HG03558 (cell line): ENCODE data around the gene KCNK3.
"Not testable (repeated sequence)": the region's sequence is repeated elsewhere in the genome, so short reads cannot be mapped to it uniquely, and the experiment has no call there.

Source experiments
- ATAC-seq: cut with Tn5 transposase; IDR thresholded peaks from one replicate; pipeline ENCODE4 v1.9.1; 2021; ENCODE audit warnings: moderate number of reproducible peaks; ENCODE audit not compliant: unreplicated experiment; ENCODE audit errors: extremely low read depth

Gene KCNK3

GRCh38 chr2:26745609-26746327 lies 53.2 kb downstream of the KCNK3 start:
- no peak for ATAC-seq

GRCh38 chr2:26746934-26747333 lies 54.4 kb downstream of the KCNK3 start:
- ATAC-seq: no peak

GRCh38 chr2:26749787-26750420 lies 57.4 kb downstream of the KCNK3 start:
- not testable (repeated sequence) for ATAC-seq

GRCh38 chr2:26750467-26750866 lies 57.9 kb downstream of the KCNK3 start:
- not testable (repeated sequence) for ATAC-seq

- no peak for ATAC-seq
Observed at GRCh38 chr2:26752656-26753055, 60.1 kb downstream of the KCNK3 start.

GRCh38 chr2:26754539-26754938 lies 62.0 kb downstream of the KCNK3 start:
- ATAC-seq: no peak

GRCh38 chr2:26754972-26755670 lies 62.6 kb downstream of the KCNK3 start:
- no peak for ATAC-seq

GRCh38 chr2:26756337-26756736 lies 63.8 kb downstream of the KCNK3 start:
- no peak for ATAC-seq

- no peak for ATAC-seq
Observed at GRCh38 chr2:26757873-26758789, 65.6 kb downstream of the KCNK3 start.

- no peak for ATAC-seq
Observed at GRCh38 chr2:26758790-26759321, 66.3 kb downstream of the KCNK3 start.

- ATAC-seq: no peak
Observed at GRCh38 chr2:26759845-26760244, 67.3 kb downstream of the KCNK3 start.

- ATAC-seq: not testable (repeated sequence)
Observed at GRCh38 chr2:26760991-26761390, 68.5 kb downstream of the KCNK3 start.

- ATAC-seq: no peak
Observed at GRCh38 chr2:26763019-26763418, 70.5 kb downstream of the KCNK3 start.

GRCh38 chr2:26764078-26764887 lies 71.8 kb downstream of the KCNK3 start, which contains the start of gene SLC35F6:
Gene SLC35F6 (plus strand): TSS chr2:26764284. CDS start chr2:26764350, 66 bp downstream.
- no peak for ATAC-seq

- no peak for ATAC-seq
Observed at GRCh38 chr2:26764906-26765305, 72.4 kb downstream of the KCNK3 start.

- no peak for ATAC-seq
Observed at GRCh38 chr2:26765475-26766200, 73.1 kb downstream of the KCNK3 start.

GRCh38 chr2:26767129-26767528 lies 74.6 kb downstream of the KCNK3 start:
- no peak for ATAC-seq

- no peak for ATAC-seq
Observed at GRCh38 chr2:26767894-26768487, 75.5 kb downstream of the KCNK3 start.
